MCF 10A (cell line): ENCODE data around the gene TROAP. TPM values are rescaled to one million over a fixed set of nuclear protein-coding genes. Genes with fewer than 3 reads are reported as not detected.
"Not testable (repeated sequence)": the region's sequence is repeated elsewhere in the genome, so short reads cannot be mapped to it uniquely, and the experiment has no call there.

Experiments used
- BruUV-seq: library from RNA; stranded (reverse); fragments of 400-500 nt; replicated peaks from 2 replicates; lab custom pipeline; 2021; lab: Mats Ljungman, UMichigan
- CTCF ChIA-PET: fragments of 300-600 bp; sonication (Branson Sonifier 250); formaldehyde crosslinking; extraction: SDS; loops from one replicate; lab custom pipeline; 2021; ENCODE audit warnings: antibody characterized with exemption, inconsistent platforms; lab: Yijun Ruan, JAX
- POLR2A ChIA-PET: fragments of 300-600, 350-650 bp; sonication (Branson Sonifier 250); formaldehyde crosslinking; extraction: SDS; loops from one replicate; lab custom pipeline; 2020; ENCODE audit warnings: antibody characterized with exemption, inconsistent platforms; lab: Yijun Ruan, JAX
- DNase-seq: peaks from one replicate; pipeline ENCODE4 v3.0.0-alpha.2; 2018; ENCODE audit not compliant: unreplicated experiment
- H3K27ac Mint-ChIP-seq: one replicate; pipeline ENCODE4 v1.8.0; 2022; ENCODE audit warnings: mild to moderate bottlenecking, low read depth, mixed read lengths; ENCODE audit not compliant: unreplicated experiment
- H3K27me3 Mint-ChIP-seq: one replicate; pipeline ENCODE4 v1.8.0; 2022; ENCODE audit warnings: mixed read lengths; ENCODE audit not compliant: insufficient read depth, unreplicated experiment
- H3K36me3 Mint-ChIP-seq: one replicate; pipeline ENCODE4 v1.8.0; 2022; ENCODE audit warnings: mild to moderate bottlenecking, moderate library complexity, mixed read lengths; ENCODE audit not compliant: insufficient read depth, unreplicated experiment
- H3K4me1 Mint-ChIP-seq: one replicate; pipeline ENCODE4 v1.8.0; 2022; ENCODE audit warnings: mixed read lengths; ENCODE audit not compliant: insufficient read depth, unreplicated experiment
- H3K4me3 Mint-ChIP-seq: one replicate; pipeline ENCODE4 v1.8.0; 2022; ENCODE audit warnings: mild to moderate bottlenecking, moderate library complexity, mixed read lengths; ENCODE audit not compliant: unreplicated experiment
- H3K9me3 Mint-ChIP-seq: one replicate; pipeline ENCODE4 v1.8.0; 2022; ENCODE audit warnings: mixed read lengths; ENCODE audit not compliant: unreplicated experiment
- CTCF ChIP-seq: fragments of 200-600 bp; IDR thresholded peaks from one replicate; pipeline ENCODE4 v1.8.0; 2022; ENCODE audit warnings: antibody characterized with exemption, mild to moderate bottlenecking; ENCODE audit not compliant: unreplicated experiment
- intact Hi-C: fragments of 100-400 bp; cut with micrococcal nuclease; formaldehyde crosslinking; loops from 2 replicates; pipeline ENCODE4 v1.14.1; 2022
- total RNA-seq: library from RNA; stranded (reverse); gene quantifications from 2 replicates; pipeline ENCODE4 v1.2.3, GENCODE V29; 2022

TROAP gene
- total RNA-seq, 1 experiment from 2014 or later: 41.9 TPM

DNA sequence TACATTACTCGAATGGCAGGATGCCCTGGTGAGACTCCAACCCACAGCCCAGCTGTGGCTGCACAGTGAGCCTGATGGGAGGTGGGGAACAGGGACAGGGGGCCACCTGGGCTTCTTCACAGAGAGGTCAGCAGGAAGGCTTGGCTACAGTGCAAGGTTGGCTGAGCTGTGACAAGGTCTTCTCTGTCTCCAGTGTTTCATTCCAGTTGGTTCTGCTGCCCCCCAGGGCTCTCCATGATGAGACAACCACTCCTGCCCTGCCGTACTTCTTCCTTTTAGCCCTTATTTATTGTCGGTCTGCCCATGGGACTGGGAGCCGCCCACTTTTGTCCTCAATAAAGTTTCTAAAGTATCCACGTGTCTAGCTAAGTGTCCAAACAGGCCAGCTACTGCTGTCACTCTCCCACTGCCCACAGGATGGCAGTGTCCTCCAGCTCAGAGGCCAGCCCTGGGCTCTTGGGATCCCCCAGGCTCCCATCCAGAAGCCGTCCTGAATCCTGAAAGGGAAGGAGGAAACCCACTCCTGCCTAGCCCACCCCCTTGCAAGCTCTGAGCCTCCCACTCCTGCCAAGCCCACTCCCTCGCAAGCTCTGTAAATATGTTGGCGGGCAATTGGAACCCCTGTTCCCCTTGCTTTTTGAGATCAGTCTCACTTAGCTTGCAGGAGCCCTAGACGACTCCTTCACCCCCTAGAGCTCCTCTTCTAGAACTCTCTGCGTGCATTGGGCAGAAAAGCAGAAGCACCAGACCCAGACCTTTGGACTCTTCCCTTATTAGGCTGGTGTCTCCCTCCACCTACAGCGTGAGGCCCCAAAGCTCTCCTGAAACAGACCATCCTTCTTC lies 8.5 kb downstream of the TROAP start:
- no TSS peak for BruUV-seq
- no peaks in the 10 kb centered on the region for H3K36me3 Mint-ChIP-seq
- CTCF ChIA-PET: interaction anchor here (0.5 to 2.9 kb wide), 23 partner anchors 9 to 731 kb away, joined by 3 to 19 read pairs (median 4); partner anchors contain the start of genes DNAJC22 and PRPH
- POLR2A ChIA-PET: interaction anchor here (0.5 to 1.5 kb wide), 3 partner anchors 13 to 55 kb away, joined by 3 read pairs; no protein-coding TSS in a partner anchor
- intact Hi-C loops: no loop called here
- no peak overlapping the region for H3K27ac Mint-ChIP-seq
- H3K4me1 Mint-ChIP-seq: no peaks in the 10 kb centered on the region
- DNase-seq: peak; percentile 51
- H3K4me3 Mint-ChIP-seq: no peak overlapping the region
- no peaks in the 10 kb centered on the region for H3K27me3 Mint-ChIP-seq
- TF ChIP-seq CTCF: peak; percentile 72
- H3K9me3 Mint-ChIP-seq: no peaks in the 10 kb centered on the region

DNA sequence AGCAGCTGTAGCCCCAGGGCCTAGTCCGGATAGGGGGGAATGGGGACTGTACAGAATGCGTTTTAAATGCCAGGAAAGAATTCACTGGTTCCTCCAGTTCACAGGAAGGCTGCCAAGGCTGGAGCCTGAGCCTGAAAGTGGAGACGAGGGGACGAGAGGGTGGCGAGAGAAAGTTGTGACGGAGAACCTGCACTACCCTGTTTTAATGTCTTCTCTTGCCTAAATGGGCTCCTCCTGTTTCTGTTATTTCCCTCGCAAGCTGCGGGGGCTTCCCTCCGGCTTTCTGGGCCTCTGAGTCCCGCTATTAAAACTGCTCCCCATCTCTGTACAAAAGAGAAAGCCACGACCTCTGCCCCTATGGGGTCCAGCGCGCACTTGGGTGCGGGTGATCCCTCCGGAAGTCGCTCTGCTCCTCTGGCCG lies 9.4 kb downstream of the TROAP start:
- no peaks in the 10 kb centered on the region for H3K4me1 Mint-ChIP-seq
- ChIA-PET POLR2A (interaction anchor here (0.5 to 1.5 kb wide), 3 partner anchors 14 to 55 kb away, joined by 3 read pairs; no protein-coding TSS in a partner anchor), CTCF (interaction anchor here (0.6 to 2.9 kb wide), 16 partner anchors 10 to 316 kb away, joined by 3 to 19 read pairs (median 4); partner anchors contain the start of genes DNAJC22 and PRPH)
- peaks cover 7% of the 10 kb centered on the region for H3K27me3 Mint-ChIP-seq
- DNase-seq: no peak
- intact Hi-C loops: no loop called here
- H3K4me3 Mint-ChIP-seq: no peak overlapping the region
- TF ChIP-seq CTCF: no peak
- H3K9me3 Mint-ChIP-seq: no peaks in the 10 kb centered on the region
- H3K27ac Mint-ChIP-seq: no peak overlapping the region
- no peaks in the 10 kb centered on the region for H3K36me3 Mint-ChIP-seq
- BruUV-seq: no TSS peak

GRCh38 chr12:49332891-49333371 lies 9.9 kb downstream of the TROAP start:
- H3K9me3 Mint-ChIP-seq: no peaks in the 10 kb centered on the region
- H3K4me1 Mint-ChIP-seq: no peaks in the 10 kb centered on the region
- intact Hi-C loops: no loop called here
- H3K4me3 Mint-ChIP-seq: no peak overlapping the region
- no peak for DNase-seq
- H3K27me3 Mint-ChIP-seq: peaks cover 12% of the 10 kb centered on the region
- TF ChIP-seq CTCF: no peak
- CTCF ChIA-PET: interaction anchor here (0.6 to 2.9 kb wide), 8 partner anchors 11 to 315 kb away, joined by 3 to 9 read pairs (median 3); partner anchors contain the start of gene DNAJC22
- H3K27ac Mint-ChIP-seq: no peak overlapping the region
- no peaks in the 10 kb centered on the region for H3K36me3 Mint-ChIP-seq
- BruUV-seq: no TSS peak
- POLR2A ChIA-PET: interaction anchor here (1.0 to 1.5 kb wide), 2 partner anchors 14 to 56 kb away, joined by 3 read pairs; no protein-coding TSS in a partner anchor

DNA sequence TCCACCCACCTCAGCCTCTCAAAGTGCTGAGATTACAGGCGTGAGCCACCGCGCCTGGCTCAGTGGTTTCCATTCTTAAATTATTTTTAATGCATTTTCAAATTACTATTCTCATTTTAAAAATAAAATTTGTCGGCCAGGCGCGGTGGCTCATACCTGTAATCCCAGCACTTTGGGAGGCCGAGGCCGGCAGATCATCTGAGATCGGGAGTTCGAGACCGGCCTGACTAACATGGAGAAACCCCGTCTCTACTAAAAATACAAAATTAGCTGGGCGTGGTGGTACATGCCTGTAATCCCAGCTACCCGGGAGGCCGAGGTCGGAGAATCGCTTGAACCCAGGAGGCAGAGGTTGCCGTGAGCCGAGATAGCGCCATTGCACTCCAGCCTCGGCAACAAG lies 10.7 kb downstream of the TROAP start:
- CTCF ChIA-PET: interaction anchor here (0.7 to 1.3 kb wide), 7 partner anchors 9 to 162 kb away, joined by 3 to 4 read pairs (median 3); partner anchors contain the start of gene DNAJC22
- H3K4me3 Mint-ChIP-seq, H3K27ac Mint-ChIP-seq, H3K36me3 Mint-ChIP-seq, H3K4me1 Mint-ChIP-seq, intact Hi-C loops, BruUV-seq, H3K9me3 Mint-ChIP-seq, POLR2A ChIA-PET, DNase-seq: not testable (repeated sequence)
- peaks cover 15% of the 10 kb centered on the region for H3K27me3 Mint-ChIP-seq
